CD4-positive, alpha-beta T cell treated with Interleukin-6 for 4 hours (primary cell): Measurements from ENCODE around the gene CARF.

Experiments
- DNase-seq: peaks from one replicate; pipeline ENCODE4 v3.0.0-alpha.2; 2020; ENCODE audit warnings: mixed read lengths

Gene CARF

GRCh38 chr2:203025592-203025991, 113.5 kb downstream of the CARF start:
- no peak for DNase-seq

GRCh38 chr2:203030545-203030944, 118.5 kb downstream of the CARF start:
- DNase-seq = no peak

- no peak for DNase-seq
Observed at GRCh38 chr2:203030991-203031390, 118.9 kb downstream of the CARF start.

- DNase-seq = no peak
Observed at GRCh38 chr2:203033395-203033794, 121.3 kb downstream of the CARF start.

GRCh38 chr2:203035879-203036470, 123.9 kb downstream of the CARF start:
- DNase-seq = no peak
